HG03103 (cell line): Measurements from ENCODE around the gene CYP8B1.

Source experiments
- ATAC-seq: cut with Tn5 transposase; IDR thresholded peaks from one replicate; pipeline ENCODE4 v1.9.1; 2021; ENCODE audit warnings: low read depth; ENCODE audit not compliant: unreplicated experiment

The CYP8B1 gene

GRCh38 chr3:42853739-42854302 is 21.9 kb downstream of the CYP8B1 start:
- no peak for ATAC-seq

GRCh38 chr3:42853056-42853455 is 22.6 kb downstream of the CYP8B1 start:
- ATAC-seq, result no peak

DNA sequence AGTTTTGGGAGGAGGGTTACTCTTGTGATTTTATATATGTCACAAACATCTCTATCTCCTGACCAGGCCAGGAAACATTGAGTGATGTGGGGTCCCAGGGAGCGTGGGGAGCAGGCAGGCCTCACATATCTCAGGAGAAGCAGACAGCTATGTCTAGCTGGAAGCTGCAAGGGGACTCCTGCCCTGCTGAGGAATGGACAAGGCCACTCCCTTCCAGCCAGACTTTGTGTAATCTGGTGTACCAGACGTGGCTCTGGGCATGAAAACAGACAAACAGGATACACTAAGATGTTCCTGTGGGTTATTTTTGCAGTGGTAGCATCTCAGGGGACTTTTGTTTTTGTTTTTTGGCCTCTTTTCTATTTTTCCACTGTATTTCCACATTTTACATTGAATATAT is 23.2 kb downstream of the CYP8B1 start:
- ATAC-seq, result no peak

GRCh38 chr3:42851228-42851834 is 24.3 kb downstream of the CYP8B1 start:
- no peak for ATAC-seq

DNA sequence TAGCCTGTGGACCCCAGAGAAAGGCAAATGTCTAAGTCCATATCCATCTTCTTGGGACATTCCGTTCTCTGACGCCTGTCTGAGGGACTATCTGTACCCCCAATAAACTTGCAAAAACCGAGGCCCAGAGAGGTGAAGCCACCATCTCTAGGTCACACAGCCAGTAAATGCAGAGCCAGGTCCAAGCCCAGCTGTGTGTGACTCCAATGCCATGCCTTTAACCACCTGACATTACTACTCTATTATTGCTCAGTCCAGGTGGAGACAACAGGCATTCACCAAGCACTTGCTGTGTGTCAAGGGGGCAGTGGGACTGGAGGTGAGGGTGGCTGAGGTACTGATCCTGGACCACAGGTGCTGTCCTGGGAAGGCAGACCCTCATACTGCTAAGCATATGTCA is 25.4 kb downstream of the CYP8B1 start:
- ATAC-seq, result no peak

DNA sequence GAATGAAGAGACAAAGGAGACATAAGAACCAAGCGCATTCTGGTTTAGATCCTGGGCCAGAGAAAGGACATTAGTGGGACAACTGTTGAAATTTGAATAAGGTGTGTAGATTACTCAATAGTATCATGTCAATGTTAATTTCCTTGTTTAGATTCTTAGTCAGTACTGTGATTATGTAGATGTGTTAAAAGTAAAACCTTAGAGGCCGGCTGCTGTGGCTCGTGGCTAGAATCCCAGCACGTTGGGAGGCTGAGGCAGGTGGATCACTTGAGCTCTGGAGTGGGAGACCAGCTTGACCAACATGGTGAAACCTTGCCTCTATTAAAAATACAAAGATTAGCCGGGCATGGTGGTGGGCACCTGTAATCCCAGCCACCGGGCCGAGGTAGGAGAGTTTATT is 26.7 kb downstream of the CYP8B1 start:
- no peak for ATAC-seq

DNA sequence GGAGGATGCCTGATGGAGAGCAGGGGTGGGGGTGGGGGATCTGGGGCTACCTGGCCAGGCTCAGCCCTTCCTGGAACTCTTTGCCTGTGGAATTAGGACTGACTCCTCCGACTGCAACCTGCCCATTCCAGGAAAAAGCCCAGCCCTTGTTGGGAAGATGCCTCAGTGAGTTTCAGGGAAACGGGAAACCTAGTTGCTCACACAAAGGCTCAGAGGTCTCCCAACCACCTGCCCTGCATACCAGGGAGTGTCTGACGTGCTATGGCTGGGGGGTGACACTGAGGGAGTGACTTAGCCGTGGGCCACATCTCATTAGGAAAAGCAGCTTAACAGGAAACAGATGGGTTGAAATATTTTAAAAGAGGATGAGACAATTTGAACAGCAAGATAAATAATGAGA is 27.9 kb downstream of the CYP8B1 start:
- ATAC-seq, result no peak

- ATAC-seq, result no peak
Measured at GRCh38 chr3:42846685-42847522, 28.8 kb downstream of the CYP8B1 start.

GRCh38 chr3:42844815-42845214 is 30.9 kb downstream of the CYP8B1 start:
- ATAC-seq, result no peak

GRCh38 chr3:42844412-42844713 is 31.3 kb downstream of the CYP8B1 start:
- no peak for ATAC-seq

DNA sequence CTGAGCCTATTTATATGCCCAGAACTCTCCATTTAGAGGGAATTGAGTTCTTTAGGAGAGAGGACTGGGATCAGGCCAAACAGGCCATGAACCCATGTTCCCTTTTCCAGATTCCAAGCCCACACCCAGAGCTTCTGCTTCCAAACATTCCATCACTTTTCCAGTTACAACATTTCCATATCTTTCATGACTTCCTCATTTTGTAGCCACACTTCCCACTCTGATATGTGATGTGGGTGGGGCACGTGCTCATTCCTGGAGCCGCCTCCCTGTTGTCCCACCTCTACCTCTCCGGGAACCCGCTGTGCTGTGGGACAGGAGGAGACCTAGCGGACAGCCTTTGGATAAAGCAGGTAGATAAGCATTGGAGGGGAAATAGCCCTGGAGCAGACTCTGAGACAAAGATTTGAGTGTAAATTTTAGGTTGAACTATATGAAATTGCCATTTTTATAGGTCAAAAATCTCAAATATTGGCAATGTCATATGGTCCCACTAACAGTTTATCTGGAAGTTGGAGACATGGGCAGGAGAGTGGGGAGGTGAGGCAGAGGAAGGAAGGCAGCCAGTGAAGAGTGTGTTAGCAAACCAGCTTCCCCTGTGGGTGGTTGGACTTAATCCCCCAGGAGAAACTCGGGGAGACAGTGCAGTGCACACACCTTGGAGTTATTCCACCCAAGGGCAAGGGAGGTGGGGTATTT is 31.8 kb downstream of the CYP8B1 start:
- no peak for ATAC-seq

DNA sequence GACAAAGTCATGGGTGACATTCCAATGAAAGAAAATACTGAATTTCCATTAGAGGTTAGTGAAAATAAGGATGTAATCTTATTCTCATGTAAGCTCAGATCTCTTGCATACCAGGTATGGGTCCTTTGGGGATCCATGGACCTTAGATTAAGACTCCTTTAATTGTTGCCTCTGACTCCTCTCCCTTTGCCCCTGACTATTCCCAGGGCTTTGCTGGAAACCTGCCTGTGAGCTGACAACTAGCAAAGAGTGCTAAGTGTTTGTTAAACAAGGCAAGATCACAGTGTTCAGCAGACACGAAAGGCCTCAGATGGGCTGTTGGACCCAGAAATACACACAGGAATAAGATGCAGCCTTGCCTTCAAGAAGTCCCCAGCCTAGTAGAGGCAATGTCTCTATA is 34.3 kb downstream of the CYP8B1 start:
- ATAC-seq, result no peak

- peak; percentile 91 for ATAC-seq
Measured at GRCh38 chr3:42839616-42840015, 36.1 kb downstream of the CYP8B1 start.

DNA sequence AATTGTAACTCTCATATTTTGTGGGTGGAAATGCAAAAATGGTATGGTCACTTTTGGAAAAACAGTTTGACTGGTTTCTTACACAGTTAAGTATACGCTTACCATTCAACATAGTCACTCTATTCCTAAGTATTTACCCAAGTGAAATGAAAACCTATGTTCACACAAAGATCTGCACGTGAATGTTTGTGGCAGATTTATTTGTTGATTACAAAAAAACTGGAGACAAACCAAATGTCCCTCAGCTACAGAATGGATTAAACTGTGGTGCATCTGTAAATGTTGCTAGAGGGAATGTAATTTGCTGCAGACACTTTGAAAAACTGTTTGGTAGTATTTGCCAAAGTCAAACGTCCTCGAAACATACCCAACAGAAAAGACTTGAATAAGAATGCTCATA is 37.1 kb downstream of the CYP8B1 start:
- ATAC-seq, result no peak

DNA sequence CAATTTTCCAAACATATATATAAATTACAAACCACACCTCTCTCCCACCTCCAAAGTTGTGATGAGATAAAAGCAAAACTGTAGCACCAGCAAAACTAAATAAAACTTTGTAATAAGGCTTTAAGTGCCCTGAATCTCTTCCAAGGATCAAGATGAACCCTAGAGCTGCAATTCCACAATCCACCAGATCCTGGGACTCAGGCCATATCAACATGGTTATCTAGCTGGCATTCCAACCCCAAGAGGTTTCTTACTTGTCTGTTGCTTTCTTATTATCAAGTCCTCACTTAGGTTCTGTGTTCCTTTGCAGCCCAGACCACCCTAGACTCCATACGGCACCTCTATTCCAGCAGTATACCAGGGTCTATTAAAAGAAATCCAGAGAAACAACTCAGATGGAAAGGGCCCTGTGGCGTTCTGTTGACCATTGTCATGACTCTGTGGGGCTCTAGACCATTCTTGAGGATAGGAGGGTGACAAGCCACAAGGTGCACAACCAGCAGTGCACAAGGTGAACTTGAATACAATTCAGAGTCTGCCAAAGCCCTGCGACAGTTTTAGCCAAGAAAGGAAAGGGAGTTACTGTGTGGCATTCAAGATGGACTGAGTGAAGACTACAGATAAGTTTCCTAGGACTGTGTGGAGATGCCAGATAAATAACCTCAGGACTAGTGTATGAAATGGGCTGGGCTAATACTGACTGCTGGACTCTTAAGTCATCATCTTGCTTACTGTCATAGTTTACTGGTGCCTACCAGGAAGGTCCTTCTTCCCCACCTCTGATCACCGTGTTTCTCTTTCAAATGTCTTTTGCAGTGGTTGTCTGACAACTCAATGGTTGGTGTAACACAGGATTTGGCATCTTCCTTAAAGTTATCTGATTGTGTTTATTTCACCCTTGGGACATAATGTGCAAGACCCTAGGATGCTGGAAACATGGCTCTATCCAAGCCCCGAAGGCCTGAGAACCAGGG is 39.2 kb downstream of the CYP8B1 start:
- no peak for ATAC-seq

GRCh38 chr3:42831321-42831713 is 44.4 kb downstream of the CYP8B1 start:
- ATAC-seq, result no peak

DNA sequence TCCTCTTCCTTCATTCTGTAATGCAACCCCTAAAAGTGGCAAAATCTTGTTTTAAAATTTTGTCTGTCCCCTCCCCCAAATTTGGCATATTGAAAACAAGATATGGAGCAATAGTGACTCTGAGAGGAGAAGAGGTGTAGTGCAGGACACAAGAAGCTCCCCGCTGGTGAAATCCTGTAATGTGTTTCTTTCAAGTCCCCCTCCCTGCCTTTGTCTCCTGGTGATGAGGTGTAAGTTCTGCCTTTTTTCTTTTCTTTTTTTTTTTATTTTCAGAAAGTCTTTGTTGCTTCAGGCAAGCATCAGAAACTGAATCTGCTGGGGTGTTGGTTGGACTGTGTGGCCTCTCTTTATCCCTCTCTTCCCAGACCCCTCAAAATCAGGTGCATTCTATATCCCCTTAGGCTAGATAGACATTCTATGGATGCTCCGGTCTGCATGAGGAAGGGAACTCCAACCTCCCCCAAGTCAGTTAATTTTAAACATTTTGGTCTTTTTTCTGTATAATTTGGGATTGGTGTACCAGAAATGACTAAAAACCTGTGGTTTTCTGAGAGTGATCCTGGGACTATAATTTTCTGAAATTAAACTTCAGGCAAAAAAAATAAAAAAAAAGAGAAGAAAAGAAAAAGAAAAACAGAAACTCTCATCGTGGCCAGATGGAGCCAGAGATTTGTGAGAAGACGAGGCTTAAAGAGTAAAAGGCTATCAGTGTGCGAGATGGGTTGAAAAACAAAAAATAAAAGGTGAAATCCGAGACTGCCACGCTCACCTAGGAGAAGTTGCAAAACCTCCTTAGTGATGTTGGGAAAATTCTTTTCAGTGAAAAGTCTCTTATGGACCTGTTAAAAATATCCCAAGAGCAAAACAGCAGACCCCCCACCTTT is 45.0 kb downstream of the CYP8B1 start:
- ATAC-seq, result no peak

- ATAC-seq, result no peak
Measured at GRCh38 chr3:42829628-42830436, 45.8 kb downstream of the CYP8B1 start.
